NCI-H1694 (cell line): ENCODE results near the gene DCLRE1A.

Source experiments
- DNase-seq: peaks from one replicate; lab custom pipeline; 2025; lab: John Stamatoyannopoulos, UW

DCLRE1A gene

DNA sequence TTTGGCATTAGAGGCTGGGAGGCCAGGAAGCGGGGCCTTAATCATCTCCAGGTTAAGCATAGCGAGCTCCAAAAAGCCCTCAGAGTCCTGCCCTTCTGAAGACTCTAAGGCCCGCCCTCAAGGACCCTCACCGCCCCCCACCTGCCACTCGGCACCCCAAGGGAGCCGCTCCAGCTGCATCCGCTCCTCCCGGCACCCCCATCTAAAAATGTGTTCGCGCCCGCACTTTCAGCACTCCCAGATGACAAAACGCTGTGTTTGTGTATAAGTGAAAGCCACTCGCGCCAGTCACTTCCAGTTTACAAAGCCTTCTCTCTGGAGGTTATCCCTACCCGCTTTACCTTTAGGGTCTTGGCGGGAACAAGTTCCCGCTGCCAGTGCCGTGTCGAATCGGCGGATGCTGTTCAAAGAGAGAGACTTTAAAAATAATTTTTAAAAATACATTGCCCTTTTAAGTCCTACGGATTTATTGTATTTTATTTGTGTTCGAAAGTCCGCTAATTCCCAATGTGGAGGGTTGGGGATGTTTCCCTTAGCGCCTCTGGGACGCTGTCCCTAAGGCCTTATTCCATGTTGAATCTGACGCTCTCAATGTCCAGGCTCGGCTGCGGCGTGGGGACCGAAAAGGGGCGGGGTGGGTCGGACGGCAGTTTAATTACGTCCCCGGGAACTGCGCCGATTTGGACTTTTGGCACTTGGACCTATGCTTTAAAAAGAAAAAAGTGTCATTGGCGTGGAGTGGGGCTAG, at the start of gene DCLRE1A, which contains the start of gene NHLRC2:
Gene DCLRE1A (minus strand): TSS at position 70 of the 748 bp plus-strand sequence. CDS start 900 bp downstream, outside the sequence.
Gene NHLRC2 (plus strand): TSS at position 649 of the 748 bp plus-strand sequence. CDS start 212 bp downstream, outside the sequence.
- no peak for DNase-seq

DNA sequence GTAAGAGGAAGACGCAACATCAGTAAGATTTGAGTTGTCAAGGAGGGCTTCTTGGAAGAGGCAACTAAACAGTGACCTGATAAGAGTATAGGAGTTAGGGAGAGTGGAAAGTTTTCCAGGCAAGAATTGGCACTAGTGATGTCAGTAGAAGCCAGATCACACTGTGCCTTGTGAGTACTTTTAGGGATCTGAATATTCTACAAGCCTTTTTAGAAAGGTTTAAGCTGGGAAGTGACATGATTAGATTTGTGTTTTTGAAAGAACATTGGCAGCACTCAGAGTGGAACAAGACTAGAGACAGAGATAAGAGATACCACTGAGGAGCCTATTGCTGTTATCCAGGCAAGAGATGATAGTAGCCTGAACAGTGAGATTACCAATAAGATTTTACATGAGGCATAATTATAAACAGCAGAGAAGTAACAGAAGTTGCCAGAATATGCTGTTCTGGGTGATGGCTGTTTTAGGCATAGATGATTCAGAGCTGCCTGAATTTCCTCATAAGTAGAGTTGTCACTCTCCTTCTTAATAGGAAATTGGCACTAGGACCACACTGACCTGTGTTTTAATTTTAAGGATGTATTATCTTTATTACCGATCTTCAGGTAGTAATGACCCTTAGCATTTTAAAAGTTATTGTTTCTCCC, 46.2 kb upstream of the DCLRE1A start:
- DNase-seq: no peak

DNA sequence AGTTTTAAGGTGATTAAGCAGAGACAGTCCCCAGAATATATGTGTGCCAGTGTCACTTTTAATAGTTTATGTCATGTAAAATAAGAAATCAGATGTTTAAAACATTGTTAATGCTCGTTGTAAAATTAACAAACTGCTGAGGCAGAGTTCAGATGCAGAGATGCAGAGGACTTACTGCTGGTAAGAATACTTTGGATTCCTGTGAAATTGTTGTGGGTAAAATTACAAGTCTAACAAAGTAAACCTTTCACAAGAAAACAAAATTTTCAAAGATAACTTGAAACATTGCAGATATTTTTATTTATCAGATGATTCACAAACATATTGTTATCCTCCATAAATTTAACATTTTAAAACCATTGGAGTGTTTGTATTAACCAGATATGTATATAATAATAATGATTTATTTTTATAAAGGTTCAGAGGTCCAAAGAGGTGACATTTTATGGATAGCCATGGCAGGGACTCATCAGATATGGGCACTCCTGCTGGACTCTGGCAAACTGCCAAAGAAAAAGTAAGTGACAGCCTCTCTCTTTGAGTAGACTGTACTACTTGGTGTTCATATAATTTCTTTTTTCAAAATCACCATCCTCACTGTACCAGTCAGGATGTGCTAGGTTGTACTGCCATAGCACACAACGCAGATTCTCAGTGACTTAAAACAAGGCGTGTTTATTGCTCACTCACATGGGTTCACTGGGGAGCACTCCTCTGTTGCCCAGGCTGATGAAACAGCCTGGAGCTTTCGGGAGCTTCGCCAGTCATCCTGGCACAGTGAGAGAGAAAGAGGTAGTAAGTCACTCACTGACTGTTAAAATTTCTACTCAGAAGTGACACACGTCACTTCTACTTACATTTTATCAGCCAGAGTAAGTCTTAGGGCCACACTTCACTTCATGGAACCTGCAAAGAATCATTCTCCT, 44.1 kb upstream of the DCLRE1A start:
- no peak for DNase-seq

GRCh38 chr10:113895018-113895417, 41.1 kb upstream of the DCLRE1A start:
- no peak for DNase-seq

- no peak for DNase-seq
Measured at GRCh38 chr10:113894581-113894980, 40.7 kb upstream of the DCLRE1A start.

- no peak for DNase-seq
Measured at GRCh38 chr10:113893570-113893969, 39.7 kb upstream of the DCLRE1A start.

DNA sequence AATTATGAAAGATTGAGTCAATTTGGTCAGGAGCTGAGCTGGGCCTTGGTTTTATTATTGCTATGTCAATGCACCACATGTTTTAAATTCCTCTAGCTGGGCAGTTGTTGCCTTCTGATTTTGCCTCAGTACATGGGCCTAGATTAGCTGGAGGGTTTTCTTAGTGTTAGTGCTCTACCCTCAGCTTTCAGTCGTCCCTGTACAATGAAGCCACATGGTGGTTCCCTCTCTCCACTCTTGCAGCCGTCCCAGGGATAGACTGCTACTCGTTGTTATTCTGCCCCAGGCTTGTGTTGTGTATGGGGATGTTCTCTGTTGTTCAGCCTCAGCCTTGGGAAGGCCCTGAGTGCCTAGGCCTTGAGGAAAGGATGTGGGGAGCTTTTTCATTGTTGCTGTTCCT, 37.6 kb upstream of the DCLRE1A start:
- no peak for DNase-seq

DNA sequence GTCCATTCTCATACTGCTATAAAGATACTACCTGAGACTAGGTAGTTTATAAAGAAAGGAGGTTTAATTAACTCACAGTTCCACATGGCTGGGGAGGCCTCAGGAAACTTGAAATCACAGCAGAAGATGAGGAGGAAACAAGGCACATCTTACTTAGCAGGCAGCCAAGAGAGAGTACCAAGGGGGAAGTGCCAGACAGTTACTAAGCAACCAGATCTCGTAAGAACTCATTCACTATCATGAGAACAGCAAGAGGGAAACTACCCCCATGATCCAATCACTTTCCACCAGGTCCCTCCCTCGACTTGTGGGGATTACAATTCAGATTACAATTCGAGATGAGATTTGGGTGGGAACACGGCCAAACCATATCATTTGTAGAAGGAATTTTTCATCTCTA, 36.9 kb upstream of the DCLRE1A start:
- no peak for DNase-seq

DNA sequence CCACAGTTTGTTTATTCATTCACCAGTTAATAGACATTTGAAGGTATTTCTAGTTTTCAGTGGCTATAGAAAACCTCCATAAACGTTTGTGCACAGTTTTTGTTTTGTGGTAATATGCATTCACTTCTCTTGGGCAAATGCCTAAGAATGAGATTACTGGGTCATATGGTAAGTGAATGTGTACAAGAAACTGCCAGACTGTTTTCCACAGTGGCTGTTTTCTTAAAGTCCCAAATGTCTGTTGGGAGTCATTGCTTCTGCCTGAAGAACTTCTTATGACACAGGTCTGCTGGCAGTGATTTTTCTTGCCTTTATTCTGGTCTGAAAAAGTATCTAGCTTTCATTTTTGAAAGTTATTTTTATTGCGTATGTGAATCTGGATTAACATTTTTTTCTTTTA, 36.0 kb upstream of the DCLRE1A start:
- DNase-seq: no peak

DNA sequence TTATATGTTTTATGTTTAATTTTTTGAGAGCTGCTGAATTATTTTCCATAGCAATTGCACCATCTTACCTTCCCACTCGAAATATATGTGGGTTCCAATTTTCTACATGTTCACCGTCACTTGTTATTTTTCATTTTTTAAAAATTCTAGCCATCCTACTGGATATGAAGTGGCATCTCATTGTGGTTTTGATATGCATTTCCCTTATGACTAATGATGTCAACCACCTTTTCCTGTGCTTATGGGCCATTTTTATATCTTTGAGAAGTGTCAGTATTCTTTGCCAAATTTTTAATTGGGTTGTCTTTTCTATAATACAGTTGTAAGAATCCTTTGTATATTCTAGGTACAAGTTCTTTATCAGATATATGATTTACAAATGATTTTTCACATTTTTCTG, 28.4 kb upstream of the DCLRE1A start:
- no peak for DNase-seq

DNA sequence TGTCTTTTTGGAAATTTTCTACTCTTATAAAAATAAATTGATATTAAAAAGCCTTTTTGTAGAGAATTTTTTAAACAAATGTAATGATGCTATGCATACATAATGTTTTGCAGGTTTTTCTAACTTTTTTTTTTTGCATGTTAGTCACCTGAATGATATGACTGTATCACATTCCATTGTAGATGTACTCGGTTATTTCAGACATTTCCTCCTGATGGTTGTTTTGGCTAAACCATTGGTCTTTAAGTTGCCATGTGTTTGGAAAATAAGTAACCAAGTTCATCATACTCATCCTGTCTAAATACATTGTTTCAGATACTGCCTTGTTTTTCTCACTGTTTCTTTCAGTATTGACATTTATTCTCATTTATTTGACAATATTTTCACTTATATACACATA, 26.4 kb upstream of the DCLRE1A start:
- DNase-seq: no peak

DNA sequence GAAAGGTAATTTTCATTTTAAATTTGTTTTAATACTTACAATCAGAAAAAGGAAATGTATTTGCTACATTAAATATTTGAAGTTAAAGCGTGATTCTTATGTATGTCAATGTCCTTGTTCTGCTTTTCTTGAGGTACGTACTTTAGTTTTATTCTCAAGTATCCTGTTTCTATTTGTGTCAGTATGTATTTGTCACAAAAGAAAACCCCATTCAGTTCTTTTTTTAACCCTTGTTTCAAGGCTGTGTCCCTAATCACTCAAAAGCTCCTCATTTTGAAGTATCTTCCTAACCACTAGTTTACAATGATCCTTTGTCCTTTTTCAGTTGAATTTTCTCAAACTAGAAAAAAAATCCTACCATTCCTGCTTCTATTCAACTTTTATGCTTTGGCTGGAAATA, 25.8 kb upstream of the DCLRE1A start:
- DNase-seq: no peak

GRCh38 chr10:113876461-113876860, 22.6 kb upstream of the DCLRE1A start:
- no peak for DNase-seq

- DNase-seq: no peak
Measured at GRCh38 chr10:113875212-113875611, 21.3 kb upstream of the DCLRE1A start.

GRCh38 chr10:113872139-113873030, 18.5 kb upstream of the DCLRE1A start:
- no peak for DNase-seq

DNA sequence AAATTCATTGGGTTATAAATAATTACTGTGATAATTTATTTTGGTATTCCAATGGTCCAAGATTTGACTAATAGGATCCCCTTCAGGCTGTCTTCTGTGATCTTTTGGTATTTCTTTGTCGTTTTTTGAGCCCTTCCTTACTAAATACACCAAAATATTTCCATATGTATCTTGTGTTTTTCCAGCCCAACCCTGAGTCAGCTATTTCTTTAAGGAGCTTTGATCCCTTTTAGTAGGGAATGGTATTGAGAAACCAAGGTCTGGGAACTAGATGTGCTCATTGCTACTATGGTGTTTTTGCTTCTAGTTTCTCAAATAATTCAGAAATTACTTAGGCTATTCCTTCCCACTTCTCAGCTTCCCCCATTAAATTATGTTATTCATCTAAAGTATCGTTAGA, 15.9 kb upstream of the DCLRE1A start:
- no peak for DNase-seq

DNA sequence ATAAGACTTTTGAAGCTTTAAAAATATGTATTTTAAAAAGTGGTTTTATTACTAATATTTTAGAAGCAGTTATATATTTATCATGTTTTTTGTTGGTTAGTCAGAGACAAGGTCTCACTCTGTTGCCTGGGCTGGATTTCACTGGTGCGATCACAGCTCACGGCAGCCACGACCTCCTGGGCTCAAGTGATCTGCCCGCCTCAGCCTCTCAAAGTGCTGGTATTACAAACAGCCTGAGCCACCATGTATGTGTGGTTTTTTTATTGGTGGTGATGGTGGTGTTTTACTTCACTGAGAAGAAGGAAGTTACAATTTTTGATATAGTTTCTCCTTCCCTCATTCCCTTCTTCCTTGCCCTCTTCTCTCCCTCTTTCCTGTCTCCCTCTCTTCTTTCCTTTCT, 14.0 kb upstream of the DCLRE1A start:
- no peak for DNase-seq

DNA sequence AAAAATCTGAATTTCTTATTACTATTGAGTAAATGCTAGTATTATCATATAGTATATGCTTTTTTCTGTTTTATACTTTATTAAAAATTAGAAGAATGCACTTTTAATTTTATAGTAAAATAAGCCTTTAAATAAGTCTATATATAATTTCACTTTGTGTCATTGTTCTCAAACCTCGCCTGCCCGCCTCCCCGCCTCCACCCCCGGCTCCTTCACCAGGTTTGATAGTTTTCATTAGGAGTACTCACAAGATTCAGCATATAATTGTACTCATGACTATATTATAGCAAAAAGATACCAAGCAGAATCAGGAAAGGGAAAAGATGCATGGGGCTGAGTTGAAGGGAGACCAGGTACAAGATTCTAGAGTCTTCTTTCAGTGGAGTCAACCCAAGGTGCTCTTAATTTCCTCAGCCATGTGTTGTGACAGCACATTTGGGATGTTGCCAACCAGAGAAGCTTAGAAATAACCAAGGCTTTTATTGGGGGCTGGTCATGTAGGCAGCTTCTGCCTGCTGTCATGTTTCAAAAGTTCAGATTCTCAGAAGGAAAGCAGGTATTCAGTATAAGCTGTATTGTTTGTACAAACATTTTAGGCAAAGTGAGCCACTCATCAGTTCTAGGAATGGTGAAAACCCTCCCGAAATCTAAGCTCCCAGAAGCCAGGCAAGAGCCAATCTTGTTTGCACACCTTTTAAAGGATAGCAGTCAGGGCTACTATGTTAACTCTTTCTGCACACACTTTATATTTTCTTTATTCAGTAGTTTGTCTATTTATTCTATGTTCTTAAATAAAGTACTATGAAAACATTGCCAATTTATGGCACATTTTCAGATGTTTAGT, 12.9 kb upstream of the DCLRE1A start:
- DNase-seq: no peak

GRCh38 chr10:113865901-113866300, 12.0 kb upstream of the DCLRE1A start:
- no peak for DNase-seq

- DNase-seq: no peak
Measured at GRCh38 chr10:113859261-113859660, 5.4 kb upstream of the DCLRE1A start.

DNA sequence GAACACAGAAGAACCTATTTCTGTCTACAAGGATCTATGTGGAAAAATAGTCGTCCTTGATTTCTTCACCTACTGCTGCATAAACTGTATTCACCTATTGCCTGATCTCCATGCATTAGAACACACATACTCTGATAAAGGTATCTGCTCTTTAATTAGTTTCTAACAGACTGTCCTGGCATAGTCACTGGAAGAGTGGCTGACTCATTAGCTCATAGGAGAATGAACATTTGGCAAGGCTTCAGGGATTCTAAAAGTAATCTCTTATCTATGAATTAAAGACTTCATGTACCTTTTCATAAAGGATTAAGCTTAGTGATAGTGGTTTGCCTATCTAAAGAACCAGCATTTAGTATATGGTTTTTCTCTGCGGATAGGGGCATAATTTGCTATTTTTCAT, 4.7 kb upstream of the DCLRE1A start:
- no peak for DNase-seq
